Mononuclear cell (primary cell): ENCODE measurements around the gene SPINK4. TPM values are rescaled to one million over a fixed set of nuclear protein-coding genes. Genes with fewer than 3 reads are reported as not detected.

Experiments used
- H3K27me3 ChIP-seq: 2 replicates; pipeline ENCODE4 v1.6.0; 2011; ENCODE audit warnings: low read length, control low read depth; ENCODE audit not compliant: insufficient read depth
- H3K4me1 ChIP-seq: 2 replicates; pipeline ENCODE4 v1.5.1; 2011; ENCODE audit warnings: mild to moderate bottlenecking, low read length, control low read depth; ENCODE audit not compliant: insufficient read depth
- H3K4me3 ChIP-seq: 2 replicates; pipeline ENCODE4 v1.5.1; 2011; ENCODE audit warnings: mild to moderate bottlenecking, low read length, moderate library complexity
- H3K9me3 ChIP-seq: 2 replicates; pipeline ENCODE4 v1.5.1; 2011; ENCODE audit warnings: low read depth, mild to moderate bottlenecking, control low read depth, low read length
- total RNA-seq: library from RNA; depleted of rRNA; stranded (reverse); fragments of >200 nt; gene quantifications from one replicate; pipeline ENCODE4 v1.2.3, GENCODE V29; 2012

The SPINK4 gene
- not detected for total RNA-seq

- Histone ChIP-seq H3K27me3 (no peaks in the 10 kb centered on the region), H3K4me3 (no peak within 1 kb of the TSS), H3K4me1 (no peaks in the 10 kb centered on the region), H3K9me3 (no peaks in the 10 kb centered on the region)
Observed at GRCh38 chr9:33239921-33240320, at the start of gene SPINK4. TSS of gene SPINK4 (plus strand) at chr9:33240167. CDS start at chr9:33240209, 42 bp downstream.

GRCh38 chr9:33192493-33193255 is 47.3 kb upstream of the SPINK4 start:
- Histone ChIP-seq H3K27me3 (no peaks in the 10 kb centered on the region), H3K4me1 (no peaks in the 10 kb centered on the region), H3K4me3 (no peak overlapping the region), H3K9me3 (no peaks in the 10 kb centered on the region)

GRCh38 chr9:33193818-33194217 is 46.1 kb upstream of the SPINK4 start:
- Histone ChIP-seq H3K27me3 (no peaks in the 10 kb centered on the region), H3K9me3 (no peaks in the 10 kb centered on the region), H3K4me3 (no peak overlapping the region), H3K4me1 (no peaks in the 10 kb centered on the region)

GRCh38 chr9:33196736-33197135 is 43.2 kb upstream of the SPINK4 start:
- Histone ChIP-seq H3K4me3 (no peak overlapping the region), H3K27me3 (no peaks in the 10 kb centered on the region)

GRCh38 chr9:33197279-33198152 is 42.5 kb upstream of the SPINK4 start:
- Histone ChIP-seq H3K27me3 (no peaks in the 10 kb centered on the region), H3K9me3 (no peaks in the 10 kb centered on the region)

More at GRCh38 chr9:33196736-33197135, 43.2 kb upstream of the SPINK4 start:
- Histone ChIP-seq H3K4me1 (no peaks in the 10 kb centered on the region), H3K9me3 (no peaks in the 10 kb centered on the region)

GRCh38 chr9:33198165-33198564 is 41.8 kb upstream of the SPINK4 start:
- no peaks in the 10 kb centered on the region for H3K9me3 ChIP-seq
- no peaks in the 10 kb centered on the region for H3K27me3 ChIP-seq
- H3K4me3 ChIP-seq: no peak overlapping the region
- H3K4me1 ChIP-seq: peaks cover 13% of the 10 kb centered on the region

More at GRCh38 chr9:33197279-33198152, 42.5 kb upstream of the SPINK4 start:
- H3K4me1 ChIP-seq: peaks cover 7% of the 10 kb centered on the region
- H3K4me3 ChIP-seq: no peak overlapping the region

GRCh38 chr9:33202018-33202417 is 37.9 kb upstream of the SPINK4 start:
- Histone ChIP-seq H3K9me3 (no peaks in the 10 kb centered on the region), H3K4me1 (peaks cover 15% of the 10 kb centered on the region), H3K4me3 (no peak overlapping the region), H3K27me3 (no peaks in the 10 kb centered on the region)

GRCh38 chr9:33202552-33203201 is 37.3 kb upstream of the SPINK4 start:
- H3K4me1 ChIP-seq: peaks cover 15% of the 10 kb centered on the region
- no peaks in the 10 kb centered on the region for H3K27me3 ChIP-seq
- H3K4me3 ChIP-seq: no peak overlapping the region
- no peaks in the 10 kb centered on the region for H3K9me3 ChIP-seq

- Histone ChIP-seq H3K9me3 (no peaks in the 10 kb centered on the region), H3K4me3 (no peak overlapping the region), H3K27me3 (no peaks in the 10 kb centered on the region), H3K4me1 (no peaks in the 10 kb centered on the region)
Observed at GRCh38 chr9:33209394-33209793, 30.6 kb upstream of the SPINK4 start.

GRCh38 chr9:33210006-33210715 is 29.8 kb upstream of the SPINK4 start:
- Histone ChIP-seq H3K27me3 (no peaks in the 10 kb centered on the region), H3K9me3 (no peaks in the 10 kb centered on the region), H3K4me1 (no peaks in the 10 kb centered on the region), H3K4me3 (no peak overlapping the region)

- no peaks in the 10 kb centered on the region for H3K4me1 ChIP-seq
- H3K27me3 ChIP-seq: no peaks in the 10 kb centered on the region
- no peak overlapping the region for H3K4me3 ChIP-seq
- no peaks in the 10 kb centered on the region for H3K9me3 ChIP-seq
Observed at GRCh38 chr9:33211695-33212393, 28.1 kb upstream of the SPINK4 start.

GRCh38 chr9:33220681-33221567 is 19.0 kb upstream of the SPINK4 start:
- Histone ChIP-seq H3K27me3 (no peaks in the 10 kb centered on the region), H3K4me1 (peaks cover 21% of the 10 kb centered on the region), H3K9me3 (no peaks in the 10 kb centered on the region), H3K4me3 (no peak overlapping the region)

- Histone ChIP-seq H3K27me3 (no peaks in the 10 kb centered on the region), H3K4me1 (peaks cover 26% of the 10 kb centered on the region), H3K4me3 (no peak overlapping the region), H3K9me3 (no peaks in the 10 kb centered on the region)
Observed at GRCh38 chr9:33221568-33221884, 18.4 kb upstream of the SPINK4 start.
